Left lobe of liver (tissue), 1 donor: ENCODE measurements around the gene MYOM3. TPM values are rescaled to one million over a fixed set of nuclear protein-coding genes. Genes with fewer than 3 reads are reported as not detected.

Source experiments
- total RNA-seq: library from RNA; stranded (reverse); gene quantifications from one replicate; pipeline ENCODE4 v1.2.1, GENCODE V29; 2021
- donor health status: DM: no; HTN: yes; CAD: no.

The MYOM3 gene
- total RNA-seq, 1 donor from 2014 or later, result 0.08 TPM

Other genes with a start within 250 kb of the MYOM3 start
- gene FUCA1, start 243.8 kb downstream of the MYOM3 start, total RNA-seq, result 39.0 TPM
- gene CNR2, start 198.8 kb downstream of the MYOM3 start, total RNA-seq, result not detected
- 32.1 TPM for gene PNRC2, start 152.3 kb downstream of the MYOM3 start, total RNA-seq
- gene SRSF10, start 131.8 kb downstream of the MYOM3 start, total RNA-seq, result 31.1 TPM
- gene IL22RA1, start 31.0 kb upstream of the MYOM3 start, total RNA-seq, result 2.9 TPM
- gene IFNLR1, start 75.2 kb upstream of the MYOM3 start, total RNA-seq, result 4.5 TPM
- 0.40 TPM for gene GRHL3, start 207.2 kb upstream of the MYOM3 start, total RNA-seq